Fibroblast of the aortic adventitia (primary cell): Measurements from ENCODE around the gene RPL10A. TPM values are rescaled to one million over a fixed set of nuclear protein-coding genes. Genes with fewer than 3 reads are reported as not detected.

Experiments
- DNase-seq: peaks from one replicate; pipeline ENCODE4 v3.0.0-alpha.2; 2010; ENCODE audit warnings: low read depth
- H3K4me3 ChIP-seq: 2 replicates; pipeline ENCODE4 v1.5.1; 2011; ENCODE audit warnings: low read depth, mild to moderate bottlenecking, control low read depth, low read length, moderate library complexity
- total RNA-seq: library from RNA; depleted of rRNA; stranded (reverse); fragments of >200 nt; gene quantifications from 2 replicates; pipeline ENCODE4 v1.2.3, GENCODE V29; 2012; ENCODE audit warnings: low replicate concordance
- TF ChIP-seq, protein P1 (sequence below): IDR thresholded peaks from 2 replicates; pipeline ENCODE4 v1.5.1; 2011; ENCODE audit warnings: mild to moderate bottlenecking, low read length, control low read depth, inconsistent platforms; ENCODE audit not compliant: insufficient read depth

RPL10A gene
- total RNA-seq, 1 donor: 1,853 TPM

DNA sequence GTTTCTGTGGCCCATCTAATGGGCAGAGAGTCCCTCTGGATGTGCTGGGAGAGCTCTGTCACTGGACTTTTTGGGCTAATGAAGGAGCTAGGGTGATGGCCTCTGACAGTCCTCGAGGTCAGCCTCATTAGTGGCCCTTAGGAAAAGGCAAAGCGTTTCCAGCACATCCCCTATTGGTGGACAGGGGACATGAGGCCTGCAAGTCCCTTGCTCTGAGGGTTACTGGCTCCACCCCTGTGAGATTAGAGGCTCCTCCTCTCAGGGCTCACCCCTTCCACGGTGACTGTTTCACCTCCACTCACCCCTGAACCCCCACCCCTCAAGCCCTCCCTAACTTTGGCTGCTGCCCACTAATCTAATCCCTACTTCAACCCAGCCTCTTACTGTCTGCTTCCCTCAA, 28.9 kb upstream of the RPL10A start:
- no peak for DNase-seq
- no peak overlapping the region for H3K4me3 ChIP-seq
- TF ChIP-seq, protein P1, sequence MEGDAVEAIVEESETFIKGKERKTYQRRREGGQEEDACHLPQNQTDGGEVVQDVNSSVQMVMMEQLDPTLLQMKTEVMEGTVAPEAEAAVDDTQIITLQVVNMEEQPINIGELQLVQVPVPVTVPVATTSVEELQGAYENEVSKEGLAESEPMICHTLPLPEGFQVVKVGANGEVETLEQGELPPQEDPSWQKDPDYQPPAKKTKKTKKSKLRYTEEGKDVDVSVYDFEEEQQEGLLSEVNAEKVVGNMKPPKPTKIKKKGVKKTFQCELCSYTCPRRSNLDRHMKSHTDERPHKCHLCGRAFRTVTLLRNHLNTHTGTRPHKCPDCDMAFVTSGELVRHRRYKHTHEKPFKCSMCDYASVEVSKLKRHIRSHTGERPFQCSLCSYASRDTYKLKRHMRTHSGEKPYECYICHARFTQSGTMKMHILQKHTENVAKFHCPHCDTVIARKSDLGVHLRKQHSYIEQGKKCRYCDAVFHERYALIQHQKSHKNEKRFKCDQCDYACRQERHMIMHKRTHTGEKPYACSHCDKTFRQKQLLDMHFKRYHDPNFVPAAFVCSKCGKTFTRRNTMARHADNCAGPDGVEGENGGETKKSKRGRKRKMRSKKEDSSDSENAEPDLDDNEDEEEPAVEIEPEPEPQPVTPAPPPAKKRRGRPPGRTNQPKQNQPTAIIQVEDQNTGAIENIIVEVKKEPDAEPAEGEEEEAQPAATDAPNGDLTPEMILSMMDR: no peak

- DNase-seq: no peak
- TF ChIP-seq, protein P1: no peak
- no peak overlapping the region for H3K4me3 ChIP-seq
Measured at GRCh38 chr6:35441205-35441604, 27.0 kb upstream of the RPL10A start.

DNA sequence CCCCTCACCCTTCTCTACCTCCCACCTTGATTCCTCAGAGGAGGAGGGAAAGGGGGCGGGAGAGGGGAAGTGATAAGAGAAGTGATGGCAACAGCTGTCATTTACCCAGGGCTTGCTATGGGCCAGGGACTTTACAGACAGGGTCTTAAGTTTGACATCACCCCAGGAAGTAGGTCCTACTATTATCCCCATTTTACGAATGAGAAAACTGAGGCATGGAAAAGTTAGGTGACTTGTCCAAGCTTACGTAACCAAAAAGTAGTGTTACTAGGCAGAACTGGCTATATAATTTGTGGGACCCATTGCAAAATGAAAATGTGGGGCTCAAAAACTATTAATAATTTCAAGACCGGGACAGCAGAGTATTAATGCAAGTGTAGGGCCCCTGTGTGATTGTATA, 26.6 kb upstream of the RPL10A start:
- TF ChIP-seq, protein P1: no peak
- no peak for DNase-seq
- no peak overlapping the region for H3K4me3 ChIP-seq

- TF ChIP-seq, protein P1: no peak
- no peak overlapping the region for H3K4me3 ChIP-seq
- no peak for DNase-seq
Measured at GRCh38 chr6:35442693-35443092, 25.5 kb upstream of the RPL10A start.

DNA sequence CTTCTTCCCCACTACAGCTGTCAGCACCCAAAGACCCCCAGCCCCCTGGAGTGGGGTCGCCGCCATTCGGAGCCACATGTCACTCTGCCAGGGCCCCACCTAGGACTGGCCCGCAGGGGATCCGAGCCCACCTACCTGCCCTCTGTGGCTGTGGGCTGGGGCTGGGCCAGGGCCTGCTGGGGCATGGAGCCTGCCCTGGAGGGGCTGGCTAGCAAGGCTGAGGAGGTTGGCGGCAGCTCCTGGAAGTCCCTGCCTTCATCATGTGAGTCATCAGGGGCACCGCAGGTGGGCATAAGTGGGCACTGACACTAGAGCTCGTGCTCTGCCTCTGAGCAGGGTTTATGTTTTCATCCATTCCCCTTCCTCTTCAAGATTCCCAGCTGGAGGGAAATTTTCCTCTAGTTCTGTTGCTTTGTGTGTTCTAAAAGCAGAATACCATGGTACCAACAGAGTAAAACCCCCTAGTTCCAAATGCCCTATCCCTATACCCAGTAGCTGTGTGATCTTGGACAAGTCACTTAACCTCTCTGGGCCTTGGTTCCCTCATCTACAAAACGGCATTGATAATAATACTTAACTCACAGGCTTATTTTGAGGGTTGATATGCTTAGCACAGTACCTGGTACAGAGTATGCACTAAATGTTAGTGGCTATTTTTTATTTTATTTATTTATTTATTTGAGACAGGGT, 24.7 kb upstream of the RPL10A start:
- TF ChIP-seq, protein P1: no peak
- H3K4me3 ChIP-seq: no peak overlapping the region
- no peak for DNase-seq

DNA sequence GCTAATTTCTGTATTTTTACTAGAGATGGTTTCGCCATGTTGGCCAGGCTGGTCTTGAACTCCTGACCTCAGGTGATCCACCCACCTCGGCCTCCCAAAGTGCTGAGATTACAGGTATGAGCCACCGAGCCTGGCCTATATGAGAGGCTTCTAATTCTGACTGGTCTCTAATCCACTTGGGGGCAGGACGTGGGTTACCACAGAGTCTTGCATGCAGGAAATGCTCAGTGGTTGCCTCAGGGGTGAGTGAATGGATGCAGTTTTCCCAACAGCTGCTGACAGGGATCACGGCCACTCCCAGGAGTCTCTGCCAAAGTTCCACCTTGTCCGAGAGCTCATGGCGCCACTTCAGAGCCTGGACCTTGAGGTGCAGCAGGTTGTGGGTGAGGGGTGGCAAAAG, 22.5 kb upstream of the RPL10A start:
- no peak for DNase-seq
- TF ChIP-seq, protein P1: no peak

DNA sequence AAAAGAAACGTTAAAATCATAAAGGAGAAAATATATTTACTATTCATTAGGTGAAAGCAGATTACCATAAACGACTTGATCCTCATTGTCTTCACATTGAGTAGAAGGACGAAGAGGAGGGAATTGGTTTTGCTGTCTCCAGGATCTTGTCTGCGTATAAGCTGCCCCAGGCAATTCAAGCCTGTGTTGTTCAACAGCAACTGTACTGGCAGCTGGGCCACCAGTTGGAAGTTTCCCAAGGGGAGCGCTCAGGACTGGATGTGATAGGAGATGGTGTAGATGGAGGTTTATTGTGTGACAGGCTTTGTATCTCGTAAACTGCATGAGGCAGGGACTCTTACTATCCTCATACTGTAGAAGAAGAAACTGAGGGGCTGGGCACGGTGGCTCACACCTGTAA, 20.0 kb upstream of the RPL10A start:
- no peak overlapping the region for H3K4me3 ChIP-seq
- DNase-seq: no peak
- TF ChIP-seq, protein P1: no peak

More for the DNA sequence above, 22.5 kb upstream of the RPL10A start:
- no peak overlapping the region for H3K4me3 ChIP-seq
